Activated CD4-positive, alpha-beta T cell treated with anti-CD3 and anti-CD28 coated beads, Interleukin-2, Interleukin-6, amounts not matched to agents 100 ng/mL and 50 ng/mL, durations not matched to agents 16 hours and 8 hours (primary cell): ENCODE measurements around the gene MTHFSD.
A peak's percentile ranks its signal among the peaks of the same experiment; 100 is the strongest.

Source experiments
- DNase-seq: peaks from one replicate; pipeline ENCODE4 v3.0.0-alpha.2; 2020

Gene MTHFSD

DNA sequence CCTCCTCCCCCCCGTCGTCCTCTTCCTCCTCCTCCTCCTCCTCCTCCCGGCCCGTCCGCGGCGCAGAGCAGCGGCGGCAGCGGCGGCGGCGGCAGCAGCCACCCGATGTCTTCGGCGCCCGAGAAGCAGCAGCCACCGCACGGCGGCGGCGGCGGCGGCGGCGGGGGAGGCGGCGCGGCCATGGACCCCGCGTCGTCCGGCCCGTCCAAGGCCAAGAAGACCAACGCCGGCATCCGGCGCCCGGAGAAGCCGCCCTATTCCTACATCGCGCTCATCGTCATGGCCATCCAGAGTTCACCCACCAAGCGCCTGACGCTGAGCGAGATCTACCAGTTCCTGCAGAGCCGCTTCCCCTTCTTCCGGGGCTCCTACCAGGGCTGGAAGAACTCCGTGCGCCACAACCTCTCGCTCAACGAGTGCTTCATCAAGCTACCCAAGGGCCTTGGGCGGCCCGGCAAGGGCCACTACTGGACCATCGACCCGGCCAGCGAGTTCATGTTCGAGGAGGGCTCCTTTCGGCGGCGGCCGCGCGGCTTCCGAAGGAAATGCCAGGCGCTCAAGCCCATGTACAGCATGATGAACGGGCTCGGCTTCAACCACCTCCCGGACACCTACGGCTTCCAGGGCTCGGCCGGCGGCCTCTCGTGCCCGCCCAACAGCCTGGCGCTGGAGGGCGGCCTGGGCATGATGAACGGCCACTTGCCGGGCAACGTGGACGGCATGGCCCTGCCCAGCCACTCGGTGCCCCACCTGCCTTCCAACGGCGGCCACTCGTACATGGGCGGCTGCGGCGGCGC lies 44.4 kb downstream of the MTHFSD start, which contains the start of gene FOXF1:
Gene FOXF1 (plus strand): TSS at position 63 of the 797 bp plus-strand sequence. CDS start 43 bp downstream, at position 106.
- peak; percentile 27 for DNase-seq

DNA sequence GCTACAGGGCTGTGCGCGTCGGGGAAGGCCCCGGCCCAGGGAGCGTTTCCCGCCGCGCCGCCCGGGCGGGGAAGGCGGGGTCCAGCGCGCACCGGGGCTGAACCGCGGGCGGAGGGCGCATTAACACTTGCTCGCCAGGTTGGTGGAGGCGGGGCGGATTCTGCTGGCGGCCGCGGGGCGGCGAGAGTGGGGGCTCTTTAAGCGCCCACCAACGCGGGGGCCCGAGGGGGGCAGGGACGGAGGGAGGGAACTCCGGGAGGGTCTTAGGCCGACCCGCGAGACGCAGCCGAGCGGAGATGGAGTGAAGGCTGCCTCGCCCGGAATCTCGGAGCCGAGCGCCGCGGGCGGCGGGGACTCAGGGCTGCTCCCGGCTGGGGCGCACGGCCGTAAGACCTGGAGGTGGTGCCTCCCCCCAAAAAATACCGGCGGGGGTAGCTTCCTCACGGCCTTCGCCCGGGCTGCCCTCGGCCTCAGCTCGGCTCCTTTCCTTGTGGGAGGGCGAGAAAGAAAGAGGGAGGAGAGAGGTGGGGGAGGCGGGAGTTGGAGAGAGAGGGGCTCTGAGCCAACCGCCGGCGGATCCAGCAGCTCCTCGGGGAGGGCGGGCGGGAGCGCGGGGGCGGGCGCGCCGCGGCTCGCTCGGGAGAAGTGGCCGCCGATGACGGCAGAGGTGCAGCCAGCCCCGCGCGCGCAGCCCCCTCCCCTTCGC lies 45.1 kb downstream of the MTHFSD start:
- no peak for DNase-seq

DNA sequence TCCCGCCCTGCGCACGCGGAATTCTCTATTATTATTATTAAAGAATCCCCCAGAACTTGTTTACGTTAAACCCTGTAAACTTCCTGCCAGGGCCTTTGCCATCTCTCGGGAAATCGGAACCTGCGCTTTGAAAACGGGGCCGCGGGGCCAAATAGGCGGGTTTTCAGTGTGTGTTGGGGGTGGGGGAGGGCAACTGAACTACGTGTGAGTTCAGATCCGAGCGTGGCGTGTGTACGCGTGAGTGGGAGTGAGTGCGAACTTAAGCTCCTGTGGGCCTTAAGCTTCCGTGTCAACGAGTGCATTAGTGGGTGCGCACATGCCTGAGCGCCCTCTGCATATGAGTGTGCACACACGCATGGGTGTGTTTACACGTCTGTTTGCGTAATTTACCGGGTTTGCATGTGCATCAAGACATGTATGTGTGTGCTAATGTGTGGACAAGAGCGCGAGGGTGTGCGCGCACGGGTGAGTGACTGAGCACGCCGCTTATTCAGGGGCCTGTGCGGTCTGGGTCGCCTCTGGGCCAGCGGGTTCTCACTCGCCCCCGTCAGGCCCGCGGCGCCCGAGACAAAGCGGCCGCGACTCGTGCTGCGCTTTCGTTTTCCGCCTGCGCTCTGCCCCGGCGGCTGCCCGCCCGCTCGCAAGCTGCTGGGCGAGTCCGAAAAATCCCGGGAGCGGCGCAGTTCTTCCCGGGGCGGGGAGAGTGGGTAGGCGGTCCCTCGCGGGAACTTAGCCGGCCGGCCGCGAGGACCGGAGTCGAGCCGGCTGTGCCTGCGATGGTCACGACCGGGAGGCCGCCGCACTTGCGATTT lies 45.9 kb downstream of the MTHFSD start:
- no peak for DNase-seq

GRCh38 chr16:86508028-86508946 lies 46.7 kb downstream of the MTHFSD start:
- DNase-seq = no peak

GRCh38 chr16:86507173-86508027 lies 47.6 kb downstream of the MTHFSD start:
- no peak for DNase-seq

GRCh38 chr16:86505899-86506864 lies 48.9 kb downstream of the MTHFSD start:
- no peak for DNase-seq

GRCh38 chr16:86505185-86505898 lies 49.7 kb downstream of the MTHFSD start:
- no peak for DNase-seq

DNA sequence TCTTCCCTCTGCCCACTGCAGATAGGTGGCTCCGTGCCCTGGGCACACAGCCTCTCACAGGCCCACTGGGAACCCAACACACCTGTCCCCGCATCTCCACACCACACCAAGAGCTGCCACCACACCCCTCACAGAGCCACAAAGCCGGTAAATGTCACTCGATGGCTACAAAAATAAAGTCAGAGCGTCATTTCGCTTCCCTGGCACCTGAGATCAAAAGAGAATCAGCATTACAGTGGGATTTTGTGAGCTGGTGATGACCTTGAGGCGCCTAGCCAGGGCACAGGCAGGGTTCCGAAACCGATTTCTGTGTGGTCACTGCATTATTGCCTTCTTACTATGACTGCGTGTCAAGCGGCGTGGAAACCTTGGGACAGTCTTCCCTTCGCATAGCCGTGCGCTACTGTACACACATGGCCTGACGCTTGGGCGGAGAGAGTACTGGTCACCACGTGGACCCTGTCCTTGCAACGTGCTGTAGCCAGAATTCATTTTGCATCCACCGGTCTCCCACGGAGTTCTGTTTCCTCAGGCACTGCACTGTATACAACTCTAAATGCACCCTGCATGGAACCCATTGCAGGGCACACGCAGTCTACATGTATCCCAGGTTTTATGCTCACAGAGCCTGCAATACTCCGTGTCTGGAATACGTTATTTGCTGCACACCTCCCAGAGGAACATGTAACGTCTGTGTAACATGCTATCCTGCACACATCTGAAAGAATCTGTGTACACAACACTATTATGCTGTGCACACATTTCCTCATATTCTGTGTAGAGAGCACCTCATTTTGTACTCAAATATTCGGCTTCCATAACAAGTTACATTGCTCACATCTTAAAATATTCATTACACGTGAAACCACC lies 50.5 kb downstream of the MTHFSD start:
- no peak for DNase-seq

GRCh38 chr16:86503830-86504229 lies 51.2 kb downstream of the MTHFSD start:
- no peak for DNase-seq

DNA sequence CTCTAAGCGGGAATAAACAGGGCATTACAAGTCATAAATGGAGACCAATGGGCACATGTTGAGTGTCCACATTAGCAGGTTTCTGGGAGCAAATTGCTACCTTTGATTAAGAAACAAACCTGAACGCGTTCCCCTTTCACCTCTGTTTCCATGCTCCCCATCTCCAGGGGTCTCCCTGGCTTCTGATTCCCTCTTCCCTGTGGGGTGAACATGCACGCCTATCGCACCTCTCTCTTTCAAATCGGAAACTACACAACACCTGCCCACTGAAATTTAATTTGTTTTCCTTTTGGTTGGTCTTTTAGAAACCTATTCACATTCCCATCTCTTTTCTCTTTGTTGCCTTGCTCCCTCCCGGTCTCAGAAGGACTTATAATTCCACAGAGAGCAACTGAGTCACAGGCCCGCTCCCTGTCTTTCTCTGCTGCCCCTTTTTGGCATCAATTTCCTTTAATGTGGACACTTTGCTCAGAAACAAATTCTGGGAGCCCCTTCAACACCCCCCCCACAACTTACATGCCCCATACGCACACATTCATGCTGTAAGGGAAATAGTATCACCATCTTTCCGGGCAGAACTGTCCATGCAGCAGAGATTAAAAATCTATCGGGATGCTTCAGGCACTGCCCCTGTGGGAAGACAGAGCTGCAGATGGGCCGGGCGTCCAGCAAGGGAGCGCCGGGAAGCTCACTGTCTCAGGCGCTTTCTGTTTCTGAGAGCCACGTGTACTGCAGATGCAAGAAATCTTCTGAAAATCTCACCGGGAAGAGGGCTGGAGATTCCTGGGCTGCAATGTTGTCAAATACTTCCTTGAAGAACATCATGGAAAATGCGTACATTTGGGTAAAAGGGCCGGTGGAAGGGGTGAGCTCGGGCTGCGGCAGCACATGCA lies 51.9 kb downstream of the MTHFSD start:
- no peak for DNase-seq

GRCh38 chr16:86501989-86502855 lies 52.8 kb downstream of the MTHFSD start:
- DNase-seq = no peak

- DNase-seq = no peak
Observed at GRCh38 chr16:86500708-86501510, 54.1 kb downstream of the MTHFSD start.

- no peak for DNase-seq
Observed at GRCh38 chr16:86499889-86500707, 54.9 kb downstream of the MTHFSD start.

DNA sequence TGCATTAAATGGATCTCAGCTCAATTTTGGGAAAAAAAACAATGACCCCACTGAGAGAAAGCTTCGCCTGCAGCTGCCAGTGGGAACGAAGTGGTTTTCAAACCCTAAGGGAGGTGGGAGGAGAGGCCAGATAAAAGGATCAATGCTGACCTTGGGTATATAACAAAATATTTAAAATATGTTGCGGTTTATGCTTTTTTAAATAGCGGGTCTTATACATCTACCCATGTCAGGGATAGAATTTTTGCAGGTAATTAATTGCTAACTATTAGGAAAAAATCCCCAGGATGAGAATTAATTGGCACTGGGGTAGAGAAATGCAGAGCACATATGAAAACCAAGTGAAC lies 55.6 kb downstream of the MTHFSD start:
- DNase-seq = no peak
